Ammon's horn (tissue), 1 donor: ENCODE results near the gene CREG1.
A peak's percentile ranks its signal among the peaks of the same experiment; 100 is the strongest.
"Not testable (repeated sequence)": the region's sequence is repeated elsewhere in the genome, so short reads cannot be mapped to it uniquely, and the experiment has no call there.

Source experiments
- DNase-seq: peaks from one replicate; pipeline ENCODE4 v3.0.0-alpha.2; 2016; ENCODE audit warnings: low spot score

The CREG1 gene

DNA sequence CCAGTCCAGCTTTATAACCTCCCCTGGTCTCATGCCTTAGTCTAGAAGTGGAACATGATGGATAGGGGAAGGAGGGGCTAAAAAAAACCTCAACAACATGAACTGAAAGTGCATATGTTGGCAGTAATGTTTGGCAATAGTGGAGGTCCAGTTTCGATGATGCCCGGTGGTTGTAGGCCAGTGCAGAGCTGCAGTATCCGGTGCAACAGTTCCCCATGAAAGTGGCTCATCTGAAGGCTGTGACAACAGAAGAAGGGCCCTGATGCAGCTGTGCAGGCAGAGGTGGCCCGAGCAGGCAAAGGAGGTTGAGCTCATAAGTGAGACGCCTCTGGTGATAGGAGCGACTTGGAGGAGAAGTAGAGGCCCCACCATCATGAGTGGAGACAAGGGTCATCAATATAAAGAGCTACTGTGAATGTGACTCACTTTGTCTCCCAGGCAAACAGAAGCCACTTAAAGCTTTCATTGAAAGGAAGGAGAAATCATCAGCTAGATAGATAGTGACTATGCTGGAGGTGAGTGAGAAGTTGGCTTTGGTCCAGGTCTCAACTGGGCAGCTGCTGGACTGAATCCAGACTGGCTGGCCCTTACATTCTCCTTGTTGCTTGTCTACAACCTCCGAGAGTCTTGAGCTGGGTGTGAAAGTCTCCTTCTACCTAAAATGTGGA, 10.2 kb upstream of the CREG1 start:
- DNase-seq, result peak; percentile 70

DNA sequence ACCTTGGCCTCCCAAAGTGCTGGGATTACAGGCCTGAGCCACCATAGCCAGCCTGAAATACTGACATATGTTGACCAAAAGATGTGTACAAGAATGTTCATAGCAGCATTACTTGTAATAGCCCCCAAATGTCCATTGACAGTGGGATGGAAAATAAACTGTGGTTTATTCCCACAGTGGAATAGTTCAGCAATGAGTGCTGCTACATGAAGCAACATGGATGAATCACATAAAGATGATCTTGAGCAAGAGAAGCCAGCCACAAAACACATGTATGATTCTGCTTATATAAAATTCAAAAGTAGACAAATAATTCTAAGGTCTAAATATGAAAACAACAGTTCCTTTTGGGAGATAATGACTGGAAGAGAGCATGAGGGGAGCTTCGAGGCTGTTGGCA, 9.1 kb upstream of the CREG1 start:
- no peak for DNase-seq

DNA sequence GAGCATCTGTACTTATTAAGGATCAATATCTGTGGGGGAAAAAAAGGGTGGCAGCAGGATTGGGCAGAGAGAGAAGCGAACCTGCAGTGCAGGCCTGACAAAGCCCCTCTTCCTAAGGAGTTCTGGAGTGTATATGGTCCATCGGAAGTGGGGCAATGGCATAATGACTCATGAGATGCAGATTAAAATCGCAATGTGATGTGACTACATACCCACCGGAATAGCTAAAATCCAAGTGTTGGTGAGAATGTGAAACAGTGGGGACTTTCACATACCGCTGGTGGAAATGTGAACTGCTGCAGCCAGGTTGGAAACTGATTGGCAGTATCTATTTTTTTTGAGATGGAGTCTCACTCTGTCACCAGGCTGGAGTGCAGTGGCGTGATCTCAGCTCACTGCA, 8.2 kb upstream of the CREG1 start:
- DNase-seq, result no peak

DNA sequence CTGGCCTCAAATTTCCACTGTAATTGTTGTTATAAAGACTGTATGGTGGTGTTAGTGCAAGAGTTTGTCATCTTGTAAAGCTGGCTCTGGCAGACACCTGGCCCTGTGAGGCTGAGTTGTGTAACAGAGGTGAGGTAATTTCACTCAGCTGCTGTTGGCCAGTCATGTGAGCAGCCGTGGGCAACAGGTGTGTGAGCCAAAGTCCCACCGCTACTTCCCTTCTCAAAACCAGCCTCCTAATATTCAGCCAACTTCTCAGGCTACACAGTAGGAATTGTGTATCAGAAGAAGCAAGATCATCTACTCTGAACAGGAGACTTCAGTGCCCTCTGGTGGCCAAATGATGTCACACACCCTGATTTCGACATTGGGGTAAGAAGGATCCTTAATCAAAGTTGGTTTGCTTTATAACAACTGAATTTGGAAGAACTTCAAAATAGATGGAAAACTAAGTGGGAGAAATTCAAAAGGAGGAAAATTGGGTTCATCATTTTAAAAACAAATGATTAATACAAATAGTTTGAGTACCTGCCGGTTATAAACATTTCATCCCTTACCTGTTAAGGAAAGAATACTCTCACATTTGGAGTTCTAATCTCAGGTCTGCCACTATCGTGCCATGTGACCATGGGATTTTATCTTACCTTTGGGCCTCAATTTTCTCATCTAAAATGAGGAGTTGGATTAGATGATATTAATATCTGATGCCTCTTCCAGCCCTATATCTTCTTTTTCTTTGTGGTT, 2.6 kb upstream of the CREG1 start:
- peak; percentile 87 for DNase-seq

DNA sequence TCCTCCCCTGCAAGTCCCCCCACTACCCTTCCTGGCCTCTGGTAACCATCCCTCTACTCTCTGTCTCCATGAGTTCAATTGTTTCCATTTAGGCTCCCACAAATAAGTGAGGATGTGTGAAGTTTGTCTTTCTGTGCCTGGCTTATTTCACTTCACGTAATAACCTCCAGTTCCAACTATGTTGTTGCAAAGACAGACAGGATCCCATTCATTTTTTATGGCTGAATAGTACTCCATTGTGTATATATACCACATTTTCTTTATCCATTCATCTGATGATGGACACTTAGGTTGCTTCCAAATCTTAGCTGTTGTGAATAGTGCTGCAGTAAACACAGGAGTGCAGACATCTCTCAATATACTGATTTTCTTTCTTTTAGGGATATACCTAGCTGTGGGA, 1.5 kb upstream of the CREG1 start:
- DNase-seq, result not testable (repeated sequence)

DNA sequence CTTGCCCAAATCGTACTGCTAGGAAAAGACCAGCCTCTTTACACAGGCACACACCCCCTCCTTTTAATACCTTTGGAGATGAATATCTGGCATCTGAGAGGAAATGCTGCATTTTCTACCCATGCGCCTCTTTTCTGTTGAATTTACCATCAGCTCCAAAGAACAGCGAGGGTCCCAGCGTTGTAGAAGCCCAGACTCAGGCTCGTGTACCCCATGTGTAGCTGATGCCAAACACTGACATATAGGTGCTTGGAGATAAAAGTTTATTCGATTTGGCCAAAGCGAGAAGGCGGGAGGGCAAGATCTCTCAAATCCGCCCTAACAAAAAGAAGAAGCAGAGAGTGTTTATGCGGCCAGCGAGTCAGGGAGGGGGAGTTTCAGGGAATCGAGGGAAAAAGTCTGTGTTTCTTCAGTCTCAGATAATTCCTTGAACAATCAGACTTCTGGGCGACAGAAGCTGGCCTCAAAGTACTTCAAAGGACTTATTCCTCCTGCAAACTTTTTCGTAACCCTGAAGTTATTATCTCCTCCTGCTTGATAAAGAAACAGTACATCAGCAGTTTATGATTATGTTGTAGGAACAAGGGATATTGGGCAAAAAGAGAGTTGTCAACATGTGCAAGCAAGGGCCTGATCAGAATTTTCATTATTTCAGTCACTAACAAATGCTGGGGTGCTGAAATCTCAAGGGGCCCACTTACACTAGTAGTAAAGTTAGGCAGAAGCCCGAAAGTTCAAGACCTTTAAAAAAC, 642 bp upstream of the CREG1 start:
- no peak for DNase-seq

DNA sequence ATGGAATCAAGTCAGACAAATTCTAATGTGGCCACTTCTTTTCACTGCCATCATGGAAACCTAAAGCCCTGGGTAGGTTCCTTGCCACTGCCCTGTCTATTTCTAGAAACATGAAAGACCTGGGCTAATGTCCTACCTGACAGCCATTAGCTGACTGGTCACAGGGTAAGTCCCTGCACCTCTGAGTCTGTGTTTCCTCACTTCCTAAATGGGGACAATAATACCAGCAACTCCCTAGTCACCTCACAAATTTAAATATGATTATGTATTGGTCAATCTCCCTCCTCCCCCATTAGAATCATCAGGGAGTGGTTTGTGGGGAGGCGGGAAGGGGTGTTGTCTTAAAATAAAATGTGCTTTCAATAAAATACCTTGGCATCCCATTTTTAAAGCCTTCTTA, 2.2 kb downstream of the CREG1 start:
- no peak for DNase-seq

DNA sequence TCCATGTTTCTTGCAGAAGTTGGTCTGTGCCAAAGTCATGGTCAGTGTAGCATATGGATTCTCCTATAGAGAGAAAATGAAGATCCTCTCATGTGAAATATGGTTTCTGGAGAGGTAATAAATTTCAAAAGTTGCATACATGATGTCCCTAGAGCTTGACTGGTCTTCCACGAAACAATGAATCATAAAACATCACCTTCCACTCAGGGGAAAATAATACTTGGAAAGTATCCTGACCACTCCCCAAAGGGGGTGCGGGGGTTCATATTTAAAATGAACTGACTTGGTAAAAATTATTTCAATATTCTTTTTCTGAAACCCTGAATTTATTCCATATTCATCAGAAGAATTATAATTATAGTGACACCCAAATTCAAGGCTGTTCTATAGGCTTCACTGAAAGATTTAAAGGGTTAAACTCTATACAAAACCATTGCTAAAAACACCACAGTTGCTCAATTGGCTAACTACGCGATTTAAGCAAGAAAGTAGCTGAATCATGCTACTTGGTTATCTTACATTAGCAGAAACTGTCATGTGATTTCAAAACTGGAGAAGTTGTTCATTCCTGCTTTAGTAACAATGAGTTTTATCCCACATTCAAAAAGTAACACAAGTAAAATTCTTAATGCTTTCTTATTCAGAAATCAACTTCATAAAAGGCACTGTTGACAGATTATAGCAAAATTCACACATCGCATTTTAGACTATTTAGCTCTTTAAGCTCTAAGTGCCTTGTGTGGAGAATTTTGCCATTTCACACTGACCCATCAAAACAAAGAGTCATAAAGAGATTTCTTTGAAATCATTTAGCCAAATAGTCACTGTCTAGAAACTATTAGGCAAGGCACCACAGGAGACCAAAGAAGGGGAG, 5.3 kb downstream of the CREG1 start:
- DNase-seq, result no peak

DNA sequence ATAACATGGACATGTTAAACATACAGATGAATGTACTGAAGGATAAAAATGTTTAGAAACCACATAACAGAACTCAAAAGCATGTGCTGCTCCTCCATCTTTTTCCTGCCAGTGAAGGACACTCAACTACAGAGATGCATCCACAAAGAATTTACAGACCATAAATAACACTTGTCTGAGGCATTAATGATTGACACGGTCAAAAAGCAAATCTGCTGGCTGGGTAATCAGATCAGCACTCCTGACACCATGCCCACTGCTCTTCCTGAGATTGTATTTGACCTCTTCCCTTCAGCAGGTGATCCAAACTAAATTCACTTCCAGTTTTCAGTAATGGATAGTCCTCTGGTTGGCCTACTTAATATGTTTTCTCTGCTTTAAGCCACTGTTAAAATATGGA, 6.6 kb downstream of the CREG1 start:
- DNase-seq, result no peak

DNA sequence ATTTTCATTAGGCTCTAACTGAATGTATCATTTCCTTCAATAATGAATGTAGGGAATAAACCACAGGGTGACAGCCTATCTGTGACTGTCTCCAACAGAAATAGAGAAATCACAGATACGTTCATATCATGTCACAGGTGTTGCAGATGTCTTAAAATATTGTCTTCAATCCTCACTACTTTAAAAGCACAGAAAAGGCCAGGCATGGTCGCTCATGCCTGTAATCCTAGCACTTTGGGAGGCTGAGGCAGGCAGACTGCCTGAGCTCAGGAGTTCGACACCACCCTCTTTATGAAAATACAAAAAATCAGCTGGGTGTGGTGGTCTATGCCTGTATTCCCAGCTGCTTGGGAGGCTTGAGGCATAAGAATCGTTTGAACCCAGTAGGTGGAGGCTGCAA, 8.2 kb downstream of the CREG1 start:
- no peak for DNase-seq

DNA sequence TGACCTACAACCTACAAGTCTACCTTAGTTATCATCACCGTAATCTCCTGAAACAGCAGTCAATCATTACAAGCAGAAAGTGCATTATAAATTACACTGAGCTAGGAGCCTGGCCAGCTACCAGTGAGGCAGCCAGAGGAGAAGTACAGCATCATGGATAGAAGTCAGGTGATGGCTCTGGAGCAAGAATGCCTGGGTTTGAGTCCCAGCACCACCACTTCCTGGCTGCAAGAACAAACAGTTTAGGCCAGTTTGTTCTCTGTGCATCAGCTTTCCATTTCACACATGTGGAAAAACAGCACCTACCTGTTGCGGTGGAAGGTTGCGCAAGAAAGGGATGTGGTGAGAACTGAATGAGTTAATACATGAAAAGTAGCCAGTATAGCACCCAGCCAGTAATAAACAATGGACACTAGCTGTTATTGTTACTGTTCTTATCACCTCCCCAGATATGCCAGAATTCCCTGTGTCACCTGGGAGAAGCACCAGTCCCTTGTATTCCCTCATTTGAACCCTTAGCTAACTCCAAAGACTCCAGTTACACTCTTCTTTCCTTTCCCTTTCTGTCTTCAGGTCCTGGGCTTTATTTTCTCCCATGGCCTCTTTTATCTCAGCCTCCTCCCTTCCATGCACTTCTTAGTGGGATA, 9.0 kb downstream of the CREG1 start:
- DNase-seq, result no peak

DNA sequence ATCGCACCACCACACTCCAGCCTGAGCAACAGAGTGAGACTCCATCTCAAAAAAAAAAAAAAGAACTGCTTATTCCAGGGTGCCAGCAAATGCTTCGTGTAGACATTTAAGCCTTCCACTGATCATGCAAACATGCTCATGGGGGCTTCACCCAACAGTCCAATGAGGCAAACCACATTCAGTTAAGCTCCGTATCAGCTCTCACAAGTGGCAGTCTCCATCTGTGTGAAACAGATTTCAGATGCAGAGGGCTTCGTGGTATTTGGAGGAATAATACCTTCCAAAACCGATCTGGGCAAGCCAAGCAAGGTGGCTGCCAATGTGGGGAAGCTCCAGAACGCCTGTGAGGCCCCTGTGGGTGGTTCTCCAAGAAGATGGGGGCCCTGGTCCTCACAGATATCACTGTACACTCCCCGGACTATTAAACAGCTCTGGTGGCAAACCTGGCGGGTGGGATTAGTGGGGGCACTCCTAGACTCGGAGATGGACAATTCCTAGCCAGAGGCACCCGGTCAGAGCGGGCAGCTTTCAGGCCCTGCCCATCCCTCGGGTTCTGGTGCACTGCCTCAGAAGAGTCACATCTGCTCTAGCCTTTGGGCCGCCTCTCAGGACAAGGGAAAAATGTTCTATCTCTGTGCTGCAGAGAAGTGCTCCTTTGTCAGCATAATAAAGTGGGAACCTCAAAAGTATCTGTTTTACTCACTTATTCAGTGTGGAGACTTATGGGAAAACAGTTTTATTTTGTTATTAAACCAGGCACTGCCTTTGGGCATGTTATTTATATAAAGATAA, 10.2 kb downstream of the CREG1 start:
- no peak for DNase-seq

DNA sequence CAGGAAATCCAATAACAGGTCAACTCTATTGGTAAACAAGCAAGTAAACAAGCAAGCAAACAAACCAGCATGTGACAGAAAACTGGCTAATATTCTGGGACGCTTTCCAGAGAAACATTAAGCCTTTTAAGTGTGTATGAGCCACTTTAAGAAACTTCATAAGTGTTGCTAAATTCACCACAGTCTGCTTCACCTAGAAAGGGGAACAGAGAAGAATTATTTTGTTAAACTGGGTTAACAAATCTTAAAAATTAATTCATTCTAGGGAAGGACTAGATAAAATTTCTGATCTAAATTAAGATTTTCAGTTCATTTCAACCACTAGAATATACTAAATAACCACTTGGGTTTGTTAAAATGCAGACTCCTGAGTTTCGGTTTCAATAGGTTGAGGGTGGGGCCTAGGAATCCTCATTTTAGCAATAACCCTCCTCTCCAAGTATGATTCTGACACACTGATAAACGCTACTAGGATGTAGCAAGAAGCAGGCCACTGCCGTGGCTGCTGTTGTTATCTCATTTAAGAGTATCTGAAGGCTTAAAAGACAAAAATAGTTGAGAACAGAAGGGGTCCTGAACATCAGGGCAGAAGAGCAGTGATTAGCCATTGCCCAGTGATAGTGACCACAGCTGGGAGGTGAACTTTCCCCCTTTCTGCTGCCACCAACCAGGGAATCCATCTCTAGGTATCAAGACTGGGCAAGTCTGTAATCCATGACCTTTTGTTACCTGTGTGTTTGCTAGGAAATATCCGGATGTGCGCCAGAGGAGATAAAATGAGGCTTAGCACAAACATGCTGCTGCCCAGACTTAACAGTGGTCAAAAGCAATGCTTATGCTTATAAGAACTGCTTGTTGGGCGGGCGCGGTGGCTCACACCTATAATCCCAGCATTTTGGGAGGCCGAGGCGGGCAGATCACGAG, 11.2 kb downstream of the CREG1 start:
- no peak for DNase-seq

DNA sequence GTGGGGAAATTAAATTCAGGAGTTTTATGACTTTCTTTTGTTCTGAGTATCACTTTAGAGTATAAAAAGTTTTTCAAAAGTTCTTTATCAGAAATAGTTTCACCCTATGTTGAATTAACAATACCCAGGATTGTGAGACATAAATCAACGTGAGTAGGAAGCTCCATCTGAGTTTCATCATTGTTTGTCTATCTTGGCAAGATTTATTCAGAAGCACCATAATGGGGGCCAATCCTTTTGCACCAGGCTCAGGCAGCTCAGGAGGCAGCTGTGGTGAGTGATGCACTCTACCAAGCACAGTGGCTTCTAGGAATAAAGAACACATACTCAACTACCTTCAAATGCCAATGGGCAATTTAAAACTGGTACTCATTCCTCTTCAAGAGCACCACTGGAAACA, 12.0 kb downstream of the CREG1 start:
- DNase-seq, result no peak

DNA sequence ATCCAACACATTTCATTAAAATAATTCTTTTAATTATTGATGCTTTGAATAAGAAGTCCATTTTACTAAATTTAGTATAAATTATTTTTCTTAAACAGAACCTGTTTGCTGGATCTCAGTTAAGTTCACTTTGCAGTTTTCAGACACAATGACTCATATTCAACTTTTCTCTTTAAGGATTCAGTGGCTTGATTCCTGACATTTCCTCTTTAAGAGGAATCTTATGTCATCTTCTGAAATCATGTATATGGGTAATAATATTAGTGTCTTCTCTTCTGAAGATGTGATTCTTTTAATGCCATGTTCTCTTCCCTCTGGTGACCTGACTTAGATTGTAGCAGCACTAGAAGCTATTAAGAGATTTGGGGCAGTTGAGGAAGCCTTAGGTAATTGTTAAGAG, 12.6 kb downstream of the CREG1 start:
- no peak for DNase-seq

DNA sequence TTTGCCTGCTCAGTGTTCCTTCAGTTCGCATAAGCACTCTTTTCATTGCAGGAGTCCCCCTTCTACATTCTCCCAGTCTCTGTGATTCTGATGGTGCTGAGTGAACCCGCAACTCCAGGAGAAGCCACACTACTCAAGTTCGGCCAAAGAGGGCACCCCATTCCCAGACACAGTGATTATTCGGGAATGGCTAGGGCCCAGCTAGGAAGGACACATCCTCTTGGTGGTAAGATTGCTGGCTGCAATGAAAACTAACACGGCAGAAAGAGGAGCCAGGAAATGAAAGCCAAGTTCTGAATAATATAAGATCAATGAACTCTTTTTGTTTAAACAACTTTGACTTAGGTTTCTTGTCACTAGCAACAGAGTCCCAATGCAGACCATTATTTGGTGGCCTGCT, 14.9 kb downstream of the CREG1 start:
- DNase-seq, result no peak

DNA sequence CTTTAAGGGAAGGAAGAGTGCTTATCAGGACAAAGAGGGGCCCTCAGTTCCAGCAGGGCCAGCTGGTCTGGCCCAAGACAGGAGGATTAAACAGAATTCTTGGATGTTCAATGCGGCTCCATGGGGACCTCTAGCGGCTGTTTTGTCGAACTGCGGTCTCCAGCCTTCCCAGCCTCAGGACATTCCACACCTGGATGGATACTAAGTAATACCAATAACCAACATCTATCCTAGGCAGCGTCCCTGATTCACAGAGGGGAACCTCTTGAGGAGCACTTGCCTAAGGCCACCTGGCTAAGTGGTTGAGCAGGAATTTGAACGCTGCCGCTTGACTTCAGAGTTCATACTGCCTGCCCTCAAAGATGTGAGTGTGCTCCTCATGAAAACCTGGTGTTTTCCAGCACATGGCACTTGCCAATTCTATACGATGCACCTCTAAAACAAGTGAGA, 19.7 kb downstream of the CREG1 start:
- DNase-seq, result peak; percentile 76

DNA sequence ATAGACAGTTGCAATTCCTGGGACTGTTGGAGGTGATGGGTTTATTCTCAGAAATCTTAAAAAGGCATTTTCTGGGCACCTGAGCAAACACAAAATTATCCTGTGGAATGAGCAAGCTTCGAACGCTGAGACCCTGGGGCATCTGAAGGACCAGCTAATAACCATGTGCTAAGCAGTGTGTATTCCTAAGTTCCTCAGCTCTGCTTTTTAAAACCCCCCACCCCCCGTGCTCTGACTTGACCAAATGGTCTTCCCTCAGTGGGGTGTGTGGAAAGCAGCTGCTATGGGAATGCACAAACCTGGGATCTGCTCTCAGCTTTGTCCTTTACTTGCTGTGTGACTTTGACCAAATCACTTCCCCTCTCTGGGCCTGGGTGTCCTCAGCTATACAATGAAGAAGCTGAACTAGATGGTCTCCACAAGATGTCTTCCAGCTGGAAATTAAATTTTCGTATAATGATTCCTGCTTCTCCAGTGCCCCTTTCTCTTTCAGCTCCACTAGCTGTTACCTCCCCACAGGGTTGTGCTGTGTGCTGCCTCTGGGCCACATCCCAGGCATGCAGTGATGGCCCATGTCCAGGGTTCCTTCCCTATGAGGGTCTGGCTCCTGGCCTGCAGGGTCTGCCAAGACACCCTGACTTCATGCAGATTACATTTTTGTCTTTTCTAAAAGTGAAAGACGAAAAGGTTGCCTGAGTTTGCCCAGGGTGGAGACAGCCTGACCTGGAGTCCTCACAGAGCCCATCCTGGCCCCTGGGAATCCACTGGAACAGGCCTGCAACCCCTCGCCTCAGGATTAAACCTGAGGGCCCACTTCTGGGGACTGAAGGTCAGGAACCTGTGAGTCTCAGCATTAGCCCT, 20.4 kb downstream of the CREG1 start:
- DNase-seq, result no peak

DNA sequence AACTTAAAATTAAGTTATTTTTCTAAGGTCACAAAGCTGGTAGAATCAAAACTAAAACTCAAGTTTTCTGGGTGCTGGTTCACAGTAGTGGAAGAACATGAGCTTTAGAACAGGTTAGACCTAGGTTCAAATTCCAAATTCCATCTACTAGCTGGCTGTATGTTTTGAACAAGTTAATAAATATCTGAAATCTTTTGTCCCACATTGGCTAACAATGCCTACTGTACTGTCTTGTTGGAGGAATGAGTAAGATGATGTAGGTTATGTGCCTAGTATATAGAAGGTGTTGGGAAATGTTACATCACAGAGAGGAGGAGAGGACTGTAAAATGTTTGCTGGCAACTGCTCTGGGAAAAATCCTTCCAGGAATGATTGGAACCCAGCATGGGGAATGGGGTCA, 21.2 kb downstream of the CREG1 start:
- DNase-seq, result no peak
